Hippocampal formation (tissue), 2 donors: ENCODE results near the gene BLVRB.
"Not testable (repeated sequence)": the region's sequence is repeated elsewhere in the genome, so short reads cannot be mapped to it uniquely, and the experiment has no call there.

ENCODE experiments used
- DNase-seq, 2 donors: peaks; one replicate each; lab custom pipeline; 2025; lab: John Stamatoyannopoulos, UW

The BLVRB gene

GRCh38 chr19:40422748-40423566 is 42.6 kb downstream of the BLVRB start:
- DNase-seq = no peak

DNA sequence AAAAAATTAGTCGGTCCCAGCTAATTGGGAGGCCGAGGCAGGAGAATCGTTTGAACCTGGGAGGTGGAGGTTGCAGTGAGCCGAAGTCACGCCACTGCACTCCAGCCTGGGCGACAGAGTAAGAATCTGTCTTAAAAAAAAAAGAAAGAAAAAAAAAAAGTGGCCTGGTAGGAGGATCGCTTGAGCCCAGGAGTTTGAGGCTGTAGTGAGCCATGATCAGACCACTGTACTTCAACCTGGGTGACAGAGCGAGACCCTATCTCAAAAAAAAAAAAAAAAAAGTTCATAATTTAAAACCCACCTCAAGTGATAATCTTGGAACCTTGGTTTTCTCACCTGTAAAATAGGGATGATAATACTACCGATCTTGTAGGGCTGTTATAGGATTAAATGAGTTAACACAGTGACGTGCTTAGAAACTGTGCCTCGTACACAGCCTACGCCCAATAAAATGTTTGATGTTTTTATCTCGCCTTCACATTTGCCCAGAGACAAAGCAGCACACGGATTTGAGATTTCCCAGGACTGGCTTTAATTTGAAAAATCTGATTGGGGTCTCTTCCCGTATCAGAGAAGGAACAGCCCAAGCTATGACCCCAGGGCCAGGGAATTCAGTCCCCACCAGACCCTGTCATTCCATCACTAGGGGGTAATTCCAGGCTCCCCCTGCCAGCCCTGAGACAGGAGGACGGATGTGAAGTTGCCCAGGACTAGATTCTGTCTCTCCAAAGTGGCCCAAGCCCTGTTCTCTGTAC is 43.4 kb downstream of the BLVRB start:
- DNase-seq = no peak

- DNase-seq = peak; percentile 87 to 89
These were observed 44.5 kb downstream of the BLVRB start for GRCh38 chr19:40420766-40421765.

DNA sequence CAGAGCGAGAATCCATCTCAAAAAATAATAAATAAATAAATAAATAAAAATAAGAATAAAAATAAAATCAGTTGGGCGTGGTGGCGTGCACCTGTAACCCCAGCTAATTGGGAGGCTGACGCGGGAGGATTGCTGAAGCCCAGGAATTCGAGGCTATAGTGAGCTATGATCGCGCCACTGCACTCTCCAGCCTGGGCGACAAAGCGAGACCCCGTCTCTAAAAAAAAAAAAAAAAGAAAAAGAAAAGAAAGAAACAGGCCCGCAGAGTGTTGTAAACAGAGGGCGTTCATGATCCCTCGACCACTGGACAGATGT is 45.1 kb downstream of the BLVRB start:
- no peak for DNase-seq

DNA sequence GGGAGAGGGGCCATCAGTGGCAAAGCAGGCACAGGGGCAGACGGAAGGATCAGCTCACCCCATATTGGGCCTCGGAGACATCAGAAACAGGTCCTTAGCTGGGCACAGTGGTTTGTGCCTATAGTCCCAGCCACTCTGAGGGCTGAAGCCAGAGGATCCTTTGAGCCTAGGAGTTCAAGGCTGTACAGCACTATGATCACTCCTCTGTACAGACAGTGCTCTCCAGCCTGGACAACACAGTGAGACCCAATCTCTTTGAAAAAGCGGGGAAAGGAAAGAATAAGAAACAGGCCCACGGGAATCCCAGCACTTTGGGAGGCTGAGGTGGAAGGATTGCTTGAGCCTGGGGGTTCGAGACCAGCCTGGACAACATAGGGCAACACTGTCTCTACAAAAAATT is 45.8 kb downstream of the BLVRB start:
- DNase-seq = no peak

GRCh38 chr19:40419066-40419612 is 46.4 kb downstream of the BLVRB start:
- DNase-seq = no peak

GRCh38 chr19:40418040-40418439 is 47.5 kb downstream of the BLVRB start:
- DNase-seq = no peak

- no peak for DNase-seq
These were observed 47.9 kb downstream of the BLVRB start for GRCh38 chr19:40417643-40417981.

DNA sequence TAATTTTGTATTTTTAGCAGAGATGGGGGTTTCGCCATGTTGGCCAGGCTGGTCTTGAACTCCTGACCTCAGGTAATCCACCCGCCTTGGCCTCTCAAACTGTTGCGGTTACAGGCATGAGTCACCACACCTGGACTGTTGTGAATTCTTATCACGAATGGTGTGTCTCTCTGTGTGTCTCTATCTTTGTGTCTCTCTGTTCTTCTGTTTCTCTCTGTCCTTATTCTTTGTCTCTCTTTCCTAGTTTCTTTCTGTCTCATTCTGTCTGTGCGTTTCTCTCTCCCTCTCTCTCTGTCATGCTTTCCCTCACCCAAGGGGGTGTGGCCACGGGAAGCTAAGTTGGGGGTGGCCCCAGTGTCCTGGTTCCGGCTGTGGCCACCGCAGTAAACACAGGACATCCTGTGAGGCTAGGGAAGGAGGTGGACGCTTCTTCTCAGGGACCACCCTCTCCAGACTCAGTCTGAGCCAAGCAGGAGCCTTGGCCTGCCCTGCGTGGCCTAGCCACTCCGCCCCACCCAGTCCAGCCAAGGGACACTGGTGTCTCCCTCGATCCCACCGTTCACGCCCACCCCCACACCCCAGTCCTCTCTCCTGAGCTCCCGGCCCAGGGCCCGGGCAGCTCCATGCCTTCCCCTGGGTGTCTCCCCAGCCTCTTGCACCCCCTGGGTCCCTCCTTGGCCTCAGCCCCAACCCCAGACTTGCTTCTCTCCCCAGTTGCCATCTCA is 48.5 kb downstream of the BLVRB start:
- DNase-seq = no peak

GRCh38 chr19:40415768-40416167 is 49.8 kb downstream of the BLVRB start:
- DNase-seq = no peak

GRCh38 chr19:40414542-40415535 is 50.7 kb downstream of the BLVRB start:
- DNase-seq = no peak

DNA sequence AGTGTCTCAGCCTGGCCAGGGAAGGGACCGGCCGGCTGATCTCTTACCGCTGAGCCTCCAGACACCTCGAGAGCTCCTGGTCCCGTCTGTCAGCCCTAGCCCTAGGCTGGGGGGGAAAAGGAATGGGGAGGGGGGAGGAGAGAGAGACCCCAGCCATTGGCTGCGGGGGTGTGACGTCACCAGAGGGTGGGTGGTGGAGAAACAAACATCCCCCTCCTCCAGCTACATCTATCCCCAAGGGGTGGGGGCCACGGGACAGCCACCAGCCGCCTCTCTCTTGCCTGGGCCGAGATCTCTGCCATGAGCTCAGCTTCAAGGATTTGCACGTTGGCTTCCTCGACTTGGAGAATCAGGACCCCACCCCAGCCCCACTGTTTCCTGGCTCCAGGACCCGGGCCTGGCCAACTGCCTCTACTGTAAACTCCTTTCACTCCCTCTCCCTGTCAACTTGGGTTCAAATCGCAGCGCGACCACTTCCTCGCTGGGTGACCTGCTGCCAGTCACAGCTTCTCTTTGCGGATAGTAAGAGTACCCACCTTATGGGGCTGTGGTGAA is 52.2 kb downstream of the BLVRB start, which contains the start of gene PRX:
Gene PRX (minus strand): TSS at position 88 of the 555 bp plus-strand sequence. CDS start 5,446 bp downstream, outside the sequence.
- no peak for DNase-seq

- no peak for DNase-seq
These were observed 52.7 kb downstream of the BLVRB start for GRCh38 chr19:40412866-40413265.

DNA sequence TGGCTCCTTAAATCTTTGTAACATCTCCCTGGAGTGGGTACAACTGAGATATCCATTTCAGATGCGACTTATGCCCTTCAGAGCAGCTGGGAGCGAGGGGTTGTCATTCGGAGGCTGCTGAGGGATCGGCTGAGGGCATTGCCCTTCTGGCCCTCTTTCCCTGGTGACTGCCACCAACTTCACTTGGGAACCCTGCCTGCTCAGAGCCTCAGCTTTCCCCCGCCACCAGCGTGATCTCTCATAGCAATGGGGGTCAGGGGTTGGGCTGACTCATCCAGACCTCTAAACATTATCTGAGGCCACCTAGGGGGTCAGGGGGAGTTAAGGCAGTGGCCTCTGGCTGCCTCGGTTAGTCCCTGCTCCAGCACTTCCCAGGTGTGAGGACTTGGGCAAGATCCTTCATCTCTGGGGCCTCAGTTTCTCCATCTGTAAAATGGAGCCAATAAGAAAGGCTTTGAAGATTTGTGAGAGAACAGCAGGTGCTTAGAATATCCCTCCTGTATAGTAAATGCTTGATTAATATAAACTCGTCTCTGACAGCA is 53.5 kb downstream of the BLVRB start:
- no peak for DNase-seq

GRCh38 chr19:40411125-40411842 is 54.3 kb downstream of the BLVRB start:
- DNase-seq = no peak

DNA sequence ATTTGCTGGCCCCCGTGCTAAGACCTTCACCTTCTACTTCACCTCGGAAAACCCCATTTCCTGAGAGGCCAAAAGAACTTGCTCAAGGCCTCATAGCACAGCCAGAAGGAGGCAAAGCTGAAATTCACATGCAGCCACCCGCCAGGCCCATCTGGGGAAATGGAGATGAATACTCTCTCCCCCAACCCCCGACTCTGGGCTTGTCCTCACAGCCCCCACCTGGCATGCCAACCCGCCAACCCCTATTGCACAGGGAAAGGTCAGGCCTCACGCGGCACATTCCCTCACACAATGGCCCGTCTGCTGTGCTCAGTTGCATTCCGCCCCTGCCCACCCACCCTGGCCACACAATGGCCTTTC is 55.5 kb downstream of the BLVRB start:
- DNase-seq = no peak

DNA sequence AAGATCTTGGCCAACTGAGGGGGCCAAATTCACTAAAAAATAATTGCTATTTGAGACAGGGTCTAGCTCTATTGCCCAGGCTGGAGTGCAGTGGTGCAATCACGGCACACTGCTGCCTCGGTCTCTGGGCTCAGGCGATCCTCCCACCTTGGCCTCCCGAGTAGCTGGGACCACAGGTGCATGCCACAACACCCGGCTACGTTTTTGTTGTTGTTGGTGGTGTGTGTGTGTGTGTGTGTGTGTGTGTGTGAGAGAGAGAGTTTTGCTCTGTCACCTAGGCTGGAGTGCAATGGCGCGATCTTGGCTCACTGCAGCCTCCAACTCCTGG is 57.0 kb downstream of the BLVRB start:
- DNase-seq = not testable (repeated sequence)

DNA sequence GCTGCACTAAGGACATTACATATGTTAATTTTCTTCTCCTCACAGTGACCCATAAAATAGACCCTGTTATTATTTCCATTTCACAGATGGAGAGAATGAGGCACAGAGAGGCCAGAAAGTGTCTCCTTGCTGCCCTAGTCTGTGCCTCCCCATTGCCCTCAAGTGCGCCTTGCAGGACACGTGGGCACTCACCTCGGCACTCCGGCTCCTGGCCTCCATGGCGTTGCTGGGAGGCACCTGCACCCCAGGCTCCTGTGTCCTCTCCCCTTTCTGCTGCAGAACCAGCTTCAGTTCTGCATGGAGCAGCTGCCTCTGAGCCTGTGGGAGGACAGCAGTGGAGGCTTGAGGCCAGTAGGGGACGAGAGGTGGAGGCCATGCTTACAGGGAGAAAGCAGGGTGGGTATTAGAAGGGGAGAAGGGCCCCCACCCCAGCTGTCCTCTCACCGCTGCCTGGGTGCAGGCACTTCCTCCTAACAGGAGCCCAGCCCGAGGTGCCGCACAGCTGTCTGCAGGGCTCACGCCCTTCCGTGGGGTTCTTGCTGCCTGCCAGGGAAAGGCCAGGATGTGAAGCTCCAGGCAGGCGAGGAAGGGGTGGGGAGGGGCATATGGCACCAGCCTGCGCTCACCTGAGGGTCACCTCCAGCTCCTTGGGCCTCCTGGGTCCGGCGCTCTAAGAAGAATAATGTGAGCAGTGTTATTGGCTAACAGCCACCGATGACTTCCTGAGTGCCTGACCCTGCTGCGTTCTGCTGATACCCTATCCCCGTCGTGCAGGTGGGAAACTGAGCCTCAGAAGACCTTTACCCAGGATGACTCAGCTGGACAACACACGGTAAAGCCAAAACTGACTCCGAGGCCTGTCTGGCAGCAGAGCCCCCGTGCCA is 57.6 kb downstream of the BLVRB start:
- DNase-seq = no peak
